Endothelial cell of umbilical vein (primary cell): ENCODE measurements around the gene LMBR1L. TPM values are rescaled to one million over a fixed set of nuclear protein-coding genes. Genes with fewer than 3 reads are reported as not detected.
A peak's percentile ranks its signal among the peaks of the same experiment; 100 is the strongest.

Experiments used
- BruUV-seq: library from RNA; stranded (reverse); fragments of 400-500 nt; replicated peaks from 2 replicates; lab custom pipeline; 2021; lab: Mats Ljungman, UMichigan
- CTCF ChIA-PET: fragments of 300-600, 350-600 bp; sonication (Branson Sonifier 250); formaldehyde crosslinking; loops from one replicate; lab custom pipeline; 2021; ENCODE audit warnings: antibody characterized with exemption, inconsistent platforms; lab: Charles Lee
- POLR2A ChIA-PET: fragments of 300-600, 350-600 bp; sonication (Branson Sonifier 250); formaldehyde crosslinking; loops from one replicate; lab custom pipeline; 2021; ENCODE audit warnings: antibody characterized with exemption, inconsistent platforms; lab: Charles Lee
- DNase-seq: peaks from one replicate; pipeline ENCODE4 v3.0.0-alpha.2; 2011; ENCODE audit warnings: low read depth, low spot score
- FAIRE-seq: peaks from 2 replicates; lab custom pipeline; 2011; peaks lifted over from hg19 to GRCh38; lab: Jason Lieb, UNC
- H2AFZ ChIP-seq: 2 replicates; pipeline ENCODE4 v1.6.0; 2012; ENCODE audit warnings: low read depth, low read length, control low read depth, inconsistent platforms
- H3K27ac ChIP-seq: 2 replicates; pipeline ENCODE4 v1.5.1; 2011; ENCODE audit warnings: low read depth, mild to moderate bottlenecking, control low read depth, low read length, moderate library complexity; ENCODE audit not compliant: insufficient read depth
- H3K27me3 ChIP-seq, 2 experiments: 2 replicates each; pipeline versions ENCODE4 v1.6.0 to v1.6.1; 2011; ENCODE audit warnings: low read length in 2 of 2, mixed read lengths in 1 of 2; ENCODE audit not compliant: control insufficient read depth in 2 of 2, insufficient read depth in 2 of 2
- H3K36me3 ChIP-seq, 2 experiments: 2 replicates in 1 of 2; 3 replicates in 1 of 2; pipeline ENCODE4 v1.5.1; 2011; ENCODE audit warnings: low read length in 2 of 2, mild to moderate bottlenecking in 1 of 2, moderate library complexity in 1 of 2; ENCODE audit not compliant: control insufficient read depth in 2 of 2, insufficient read depth in 2 of 2; ENCODE audit errors: extremely low read depth in 1 of 2
- H3K4me1 ChIP-seq: 3 replicates; pipeline ENCODE4 v1.5.1; 2011; ENCODE audit warnings: mild to moderate bottlenecking, low read length; ENCODE audit not compliant: control insufficient read depth, insufficient read depth; ENCODE audit errors: extremely low read depth
- H3K4me2 ChIP-seq: 2 replicates; pipeline ENCODE4 v1.6.1; 2011; ENCODE audit warnings: low read length, control low read depth, mixed read lengths; ENCODE audit not compliant: insufficient read depth
- H3K4me3 ChIP-seq, 3 experiments: fragments of 200-600 bp in 1 of 3; sonication (generic), shearing (Covaris generic) in 1 of 3; replicated peaks in 1 of 3; 2 replicates each; pipeline ENCODE4 v1.5.1; 2011 to 2016; ENCODE audit warnings: control low read depth in 3 of 3, low read length in 3 of 3, mild to moderate bottlenecking in 2 of 3, inconsistent platforms in 1 of 3, low read depth in 1 of 3, moderate library complexity in 1 of 3; ENCODE audit not compliant: insufficient read depth in 1 of 3
- H3K79me2 ChIP-seq: 2 replicates; pipeline ENCODE4 v1.6.0; 2012; ENCODE audit warnings: low read length, inconsistent platforms; ENCODE audit not compliant: control insufficient read depth, insufficient read depth
- H3K9ac ChIP-seq: replicated peaks from 2 replicates; pipeline ENCODE3; 2011; ENCODE audit warnings: low read length, control low read depth; ENCODE audit not compliant: insufficient read depth; ENCODE audit errors: extremely low read depth
- H3K9me1 ChIP-seq: replicated peaks from 3 replicates; pipeline ENCODE4 v1.6.0; 2011; ENCODE audit warnings: mild to moderate bottlenecking, low read length; ENCODE audit not compliant: control insufficient read depth, insufficient read depth; ENCODE audit errors: extremely low read depth
- H3K9me3 ChIP-seq: replicated peaks from 2 replicates; pipeline ENCODE4 v1.5.1; 2012; ENCODE audit warnings: low read length, inconsistent platforms; ENCODE audit not compliant: control insufficient read depth, insufficient read depth
- H4K20me1 ChIP-seq: replicated peaks from 2 replicates; pipeline ENCODE3; 2011; ENCODE audit warnings: mild to moderate bottlenecking, low read length; ENCODE audit not compliant: control insufficient read depth, insufficient read depth; ENCODE audit errors: extremely low read depth
- EZH2 ChIP-seq: IDR thresholded peaks from 2 replicates; pipeline ENCODE4 v1.6.1; 2012; ENCODE audit warnings: borderline replicate concordance, low read depth, mild to moderate bottlenecking, moderate library complexity, low read length, inconsistent platforms; ENCODE audit not compliant: severe bottlenecking
- FOS ChIP-seq: IDR thresholded peaks from 2 replicates; pipeline ENCODE4 v1.6.1; 2011; ENCODE audit warnings: mild to moderate bottlenecking, low read length, moderate library complexity, borderline replicate concordance; ENCODE audit not compliant: insufficient read depth
- GATA2 ChIP-seq: IDR thresholded peaks from 2 replicates; pipeline ENCODE4 v1.7.0; 2011; ENCODE audit warnings: low read depth, mild to moderate bottlenecking, moderate library complexity, mixed read lengths, low read length; ENCODE audit not compliant: insufficient read length, insufficient read depth
- JUN ChIP-seq: IDR thresholded peaks from 2 replicates; pipeline ENCODE4 v1.6.1; 2011; ENCODE audit warnings: borderline replicate concordance, low read depth; ENCODE audit not compliant: insufficient read length, insufficient read depth
- MYC ChIP-seq: IDR thresholded peaks from one replicate; pipeline ENCODE4 v1.6.1; 2011; ENCODE audit warnings: mild to moderate bottlenecking, low read depth, low read length
- POLR2A ChIP-seq: IDR thresholded peaks from 2 replicates; pipeline ENCODE4 v1.6.1; 2012; ENCODE audit warnings: low read depth, mild to moderate bottlenecking, control low read depth, low read length
- POLR2AphosphoS5 ChIP-seq: IDR thresholded peaks from 2 replicates; pipeline ENCODE4 v1.6.1; 2012; ENCODE audit warnings: low read depth, mild to moderate bottlenecking, control low read depth, low read length, moderate library complexity; ENCODE audit not compliant: insufficient read depth
- dilution Hi-C: fragments of 300-500 bp; cut with MboI; formaldehyde crosslinking; loops from one replicate; pipeline ENCODE4 v1.15.0; 2019; ENCODE audit warnings: low sequenced_read_pairs; ENCODE audit not compliant: extremely low pct_ligation_motif_present
- intact Hi-C: fragments of 100-400 bp; cut with micrococcal nuclease; formaldehyde crosslinking; loops from one replicate; pipeline ENCODE4 v1.10.0; 2022
- polyA plus RNA-seq, 4 experiments: library from polyadenylated mRNA; depleted of rRNA in 3 of 4; stranded (reverse) in 3 of 4; unstranded in 1 of 4; fragments of >200 nt; gene quantifications; 2 replicates each; pipeline versions ENCODE4 v1.2.1 to v1.2.3, GENCODE V29; 2011 to 2012; ENCODE audit warnings: missing spikeins in 1 of 4
- total RNA-seq: library from RNA; stranded (reverse); gene quantifications from 2 replicates; pipeline ENCODE4 v1.2.3, GENCODE V29; 2021
- TF ChIP-seq, protein P1 (sequence below): IDR thresholded peaks from 2 replicates; pipeline ENCODE4 v1.6.1; 2011; ENCODE audit not compliant: insufficient read depth, insufficient read length
- TF ChIP-seq, protein P2 (sequence below), 2 donors: IDR thresholded peaks; 1 replicate in 1 of 2; 2 replicates in 1 of 2; pipeline ENCODE4 v1.5.1; 2011; ENCODE audit warnings: low read length in 2 of 2, mild to moderate bottlenecking in 2 of 2, moderate library complexity in 2 of 2, control low read depth in 1 of 2, inconsistent platforms in 1 of 2, low read depth in 1 of 2; ENCODE audit not compliant: insufficient read depth in 1 of 2; ENCODE audit errors: extremely low read depth in 1 of 2

LMBR1L gene
- total and polyA plus RNA-seq, 2 donors (not counting 3 experiments of a cell fraction or from before 2014, with no cell fraction given), result 78.3 to 106 TPM

DNA sequence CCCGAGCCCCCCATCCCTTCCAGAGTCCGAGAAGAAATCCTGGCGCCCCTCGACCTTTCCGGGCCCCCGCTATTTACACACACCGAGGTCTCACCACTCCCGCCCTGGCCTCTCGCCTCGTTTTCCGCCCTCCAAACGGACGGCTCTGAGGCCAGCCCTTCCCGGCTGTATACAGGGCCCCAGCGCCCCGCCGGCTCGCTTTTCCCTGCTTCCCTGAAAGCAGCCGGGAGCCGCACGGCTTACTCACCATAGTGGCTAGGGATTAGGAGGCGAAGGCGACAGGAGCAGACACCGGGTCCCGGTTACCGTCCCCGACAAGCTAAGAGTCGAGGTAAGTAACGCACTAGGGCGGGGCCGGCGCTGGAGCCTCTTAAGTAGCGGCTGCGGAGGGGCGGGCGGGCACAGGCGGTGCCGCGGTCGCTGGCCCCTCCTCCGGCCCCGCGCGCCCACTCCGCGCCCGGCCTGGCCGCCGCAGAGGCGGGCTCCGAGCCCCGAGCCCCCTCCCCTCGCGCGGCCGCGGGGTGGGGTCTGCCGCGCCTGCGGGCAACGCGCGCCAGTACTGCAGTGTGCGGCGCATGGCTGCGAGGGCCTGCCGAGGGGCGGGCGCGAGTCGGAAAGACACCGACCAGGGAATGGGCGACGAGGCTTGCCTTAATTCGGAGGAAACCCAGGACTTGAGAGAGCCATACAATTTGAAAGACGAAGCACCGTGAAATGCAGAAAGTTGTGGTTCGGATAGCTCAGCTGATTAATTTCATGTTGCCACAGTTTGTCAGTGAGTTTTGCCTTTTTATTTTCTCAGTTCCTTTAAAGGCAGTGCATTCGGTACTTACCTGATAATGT is 20.6 kb upstream of the LMBR1L start, which contains the start of gene TUBA1B:
Gene TUBA1B (minus strand): TSS at position 345 of the 843 bp plus-strand sequence. CDS start 95 bp downstream, at position 250.
- Histone ChIP-seq H3K27me3 (no peaks in the 10 kb centered on the region), H3K4me3 (peak within 1 kb of the TSS; percentile 69 to 99 (median 73)), H3K9me1 (no peaks in the 10 kb centered on the region), H3K36me3 (peaks cover 14 to 18% of the 10 kb centered on the region in 2 experiments), H3K27ac (peak within 1 kb of the TSS; percentile 65), H3K4me2 (peak within 1 kb of the TSS; percentile 76), H3K9me3 (no peaks in the 10 kb centered on the region), H3K9ac (peak within 1 kb of the TSS; percentile 85), H2AFZ (peak within 1 kb of the TSS; percentile 80), H3K79me2 (peaks cover 29% of the 10 kb centered on the region), H4K20me1 (peaks cover 4% of the 10 kb centered on the region), H3K4me1 (peaks cover 22% of the 10 kb centered on the region)
- no TSS peak for BruUV-seq
- dilution Hi-C loops, result no loop called here
- ChIA-PET POLR2A (interaction anchor here (0.6 to 3.4 kb wide), 33 partner anchors 9 to 694 kb away, joined by 3 to 58 read pairs (median 4); partner anchors contain the start of genes DHH, LMBR1L, RHEBL1 and TUBA1A), CTCF (interaction anchor here (0.8 to 4.5 kb wide), 19 partner anchors 9 to 135 kb away, joined by 3 to 57 read pairs (median 8); partner anchors contain the start of genes DHH, LMBR1L, RHEBL1 and TUBA1A)
- FAIRE-seq (no peak), DNase-seq (peak; percentile 89)
- intact Hi-C loops, result loop anchor here (2.0 kb wide), 3 partner anchors 20 to 94 kb away; partner anchors contain the start of gene LMBR1L
- no peak for TF ChIP-seq GATA2
- TF ChIP-seq, protein P1, sequence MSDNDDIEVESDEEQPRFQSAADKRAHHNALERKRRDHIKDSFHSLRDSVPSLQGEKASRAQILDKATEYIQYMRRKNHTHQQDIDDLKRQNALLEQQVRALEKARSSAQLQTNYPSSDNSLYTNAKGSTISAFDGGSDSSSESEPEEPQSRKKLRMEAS, result no peak
- TF ChIP-seq, protein P2, sequence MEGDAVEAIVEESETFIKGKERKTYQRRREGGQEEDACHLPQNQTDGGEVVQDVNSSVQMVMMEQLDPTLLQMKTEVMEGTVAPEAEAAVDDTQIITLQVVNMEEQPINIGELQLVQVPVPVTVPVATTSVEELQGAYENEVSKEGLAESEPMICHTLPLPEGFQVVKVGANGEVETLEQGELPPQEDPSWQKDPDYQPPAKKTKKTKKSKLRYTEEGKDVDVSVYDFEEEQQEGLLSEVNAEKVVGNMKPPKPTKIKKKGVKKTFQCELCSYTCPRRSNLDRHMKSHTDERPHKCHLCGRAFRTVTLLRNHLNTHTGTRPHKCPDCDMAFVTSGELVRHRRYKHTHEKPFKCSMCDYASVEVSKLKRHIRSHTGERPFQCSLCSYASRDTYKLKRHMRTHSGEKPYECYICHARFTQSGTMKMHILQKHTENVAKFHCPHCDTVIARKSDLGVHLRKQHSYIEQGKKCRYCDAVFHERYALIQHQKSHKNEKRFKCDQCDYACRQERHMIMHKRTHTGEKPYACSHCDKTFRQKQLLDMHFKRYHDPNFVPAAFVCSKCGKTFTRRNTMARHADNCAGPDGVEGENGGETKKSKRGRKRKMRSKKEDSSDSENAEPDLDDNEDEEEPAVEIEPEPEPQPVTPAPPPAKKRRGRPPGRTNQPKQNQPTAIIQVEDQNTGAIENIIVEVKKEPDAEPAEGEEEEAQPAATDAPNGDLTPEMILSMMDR (IDR thresholded peaks at IDR 0.05; ENCODE audit: extremely low read depth in 1 of 2, insufficient read depth in 1 of 2, low read depth in 1 of 2, low read length in 2 of 2), result no peak
- TF ChIP-seq MYC, result no peak
- TF ChIP-seq FOS, result no peak
- TF ChIP-seq POLR2AphosphoS5, result peak; percentile 100
- TF ChIP-seq POLR2A, result peak; percentile 99
- no peak for TF ChIP-seq EZH2
- no peak for TF ChIP-seq JUN
